Neural progenitor cell (in vitro differentiated cells): ENCODE results near the gene LYPD5.

Experiments
- EZH2 ChIP-seq: fragments of 200-600 bp; sonication (generic); IDR thresholded peaks from 2 replicates; pipeline ENCODE4 v1.6.1; 2017; ENCODE audit warnings: antibody characterized with exemption, mild to moderate bottlenecking, moderate library complexity
- EZH2phosphoT487 ChIP-seq: fragments of 200-600 bp; sonication (generic); IDR thresholded peaks from 2 replicates; pipeline ENCODE4 v1.6.1; 2017; ENCODE audit warnings: antibody characterized with exemption
- TF ChIP-seq, protein P1 (sequence below): fragments of 200-600 bp; sonication (generic); IDR thresholded peaks from 2 replicates; pipeline ENCODE4 v1.5.1; 2017; ENCODE audit warnings: antibody characterized with exemption, mild to moderate bottlenecking

DNA sequence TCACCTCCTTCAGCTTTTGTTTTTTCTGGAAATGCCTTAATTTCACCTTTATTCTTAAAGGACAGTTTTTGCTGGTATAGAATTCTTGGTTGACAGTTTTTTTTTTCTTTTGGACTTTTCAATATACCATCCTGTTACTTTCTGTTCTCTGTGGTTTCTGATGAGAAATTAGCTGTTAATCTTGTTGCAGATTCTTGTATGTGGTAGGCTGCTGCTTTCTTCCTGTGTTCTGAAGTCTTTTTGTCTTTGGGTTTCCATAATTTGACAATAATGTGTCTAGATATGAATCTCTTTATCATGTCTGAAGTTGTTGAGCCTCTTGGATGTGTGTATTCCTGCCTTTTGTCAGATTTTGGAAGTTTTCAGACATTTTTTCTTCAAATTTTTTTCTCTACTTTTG is 36.9 kb upstream of the LYPD5 start:
- TF ChIP-seq, protein P1, sequence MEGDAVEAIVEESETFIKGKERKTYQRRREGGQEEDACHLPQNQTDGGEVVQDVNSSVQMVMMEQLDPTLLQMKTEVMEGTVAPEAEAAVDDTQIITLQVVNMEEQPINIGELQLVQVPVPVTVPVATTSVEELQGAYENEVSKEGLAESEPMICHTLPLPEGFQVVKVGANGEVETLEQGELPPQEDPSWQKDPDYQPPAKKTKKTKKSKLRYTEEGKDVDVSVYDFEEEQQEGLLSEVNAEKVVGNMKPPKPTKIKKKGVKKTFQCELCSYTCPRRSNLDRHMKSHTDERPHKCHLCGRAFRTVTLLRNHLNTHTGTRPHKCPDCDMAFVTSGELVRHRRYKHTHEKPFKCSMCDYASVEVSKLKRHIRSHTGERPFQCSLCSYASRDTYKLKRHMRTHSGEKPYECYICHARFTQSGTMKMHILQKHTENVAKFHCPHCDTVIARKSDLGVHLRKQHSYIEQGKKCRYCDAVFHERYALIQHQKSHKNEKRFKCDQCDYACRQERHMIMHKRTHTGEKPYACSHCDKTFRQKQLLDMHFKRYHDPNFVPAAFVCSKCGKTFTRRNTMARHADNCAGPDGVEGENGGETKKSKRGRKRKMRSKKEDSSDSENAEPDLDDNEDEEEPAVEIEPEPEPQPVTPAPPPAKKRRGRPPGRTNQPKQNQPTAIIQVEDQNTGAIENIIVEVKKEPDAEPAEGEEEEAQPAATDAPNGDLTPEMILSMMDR: no peak
- TF ChIP-seq EZH2 (no peak), EZH2phosphoT487 (no peak)
